ENCODE results near the gene DCBLD1. TPM values are rescaled to one million over a fixed set of nuclear protein-coding genes. Genes with fewer than 3 reads are reported as not detected.
"Not testable (repeated sequence)": the region's sequence is repeated elsewhere in the genome, so short reads cannot be mapped to it uniquely, and the experiment has no call there.

Gene DCBLD1
- polyA plus RNA-seq, 2 donors: 3.8 TPM

- Histone ChIP-seq H3K4me1 (ENCODE audit: control insufficient read depth in 2 of 2, insufficient read depth in 2 of 2, low read length in 1 of 2) (no peaks in the 10 kb centered on the region), H3K27ac (ENCODE audit: low read depth in 2 of 2, low read length in 1 of 2) (no peak overlapping the region)
- WGBS, 2 donors: 89 to 91% methylated on average over 1 of the region's 1 CpG
These were observed 32.2 kb downstream of the DCBLD1 start for GRCh38 chr6:117514655-117515054.

GRCh38 chr6:117515326-117515725 is 32.9 kb downstream of the DCBLD1 start:
- Histone ChIP-seq H3K4me3 (ENCODE audit: low read depth in 1 of 2, low read length in 2 of 2) (no peak overlapping the region), H3K27ac (ENCODE audit: low read depth in 2 of 2, low read length in 1 of 2) (no peak overlapping the region), H3K4me1 (ENCODE audit: control insufficient read depth in 2 of 2, insufficient read depth in 2 of 2, low read length in 1 of 2) (no peaks in the 10 kb centered on the region), H3K9me3 (ENCODE audit: control insufficient read depth in 2 of 2, insufficient read depth in 1 of 2, low read depth in 1 of 2, low read length in 1 of 2) (no peaks in the 10 kb centered on the region), H3K27me3 (ENCODE audit: control insufficient read depth in 1 of 2, insufficient read depth in 2 of 2, low read length in 2 of 2) (no peaks in the 10 kb centered on the region), H3K36me3 (ENCODE audit: control insufficient read depth in 2 of 2, insufficient read depth in 2 of 2, low read length in 1 of 2) (no peaks in the 10 kb centered on the region)

More at GRCh38 chr6:117514655-117515054, 32.2 kb downstream of the DCBLD1 start:
- Histone ChIP-seq H3K9me3 (ENCODE audit: control insufficient read depth in 2 of 2, insufficient read depth in 1 of 2, low read depth in 1 of 2, low read length in 1 of 2) (no peaks in the 10 kb centered on the region), H3K36me3 (ENCODE audit: control insufficient read depth in 2 of 2, insufficient read depth in 2 of 2, low read length in 1 of 2) (no peaks in the 10 kb centered on the region), H3K27me3 (ENCODE audit: control insufficient read depth in 1 of 2, insufficient read depth in 2 of 2, low read length in 2 of 2) (no peaks in the 10 kb centered on the region), H3K4me3 (ENCODE audit: low read depth in 1 of 2, low read length in 2 of 2) (no peak overlapping the region)

- H3K36me3 ChIP-seq (ENCODE audit: control insufficient read depth in 2 of 2, insufficient read depth in 2 of 2, low read length in 1 of 2); H3K27ac ChIP-seq (ENCODE audit: low read depth in 2 of 2, low read length in 1 of 2); H3K4me3 ChIP-seq (ENCODE audit: low read depth in 1 of 2, low read length in 2 of 2); H3K9me3 ChIP-seq (ENCODE audit: control insufficient read depth in 2 of 2, insufficient read depth in 1 of 2, low read depth in 1 of 2, low read length in 1 of 2); H3K4me1 ChIP-seq (ENCODE audit: control insufficient read depth in 2 of 2, insufficient read depth in 2 of 2, low read length in 1 of 2); H3K27me3 ChIP-seq (ENCODE audit: control insufficient read depth in 1 of 2, insufficient read depth in 2 of 2, low read length in 2 of 2): not testable (repeated sequence)
- 93 to 96% methylated on average over 5 of the region's 5 CpGs for WGBS, 2 donors
These were observed 35.5 kb downstream of the DCBLD1 start for GRCh38 chr6:117517995-117518394.

DNA sequence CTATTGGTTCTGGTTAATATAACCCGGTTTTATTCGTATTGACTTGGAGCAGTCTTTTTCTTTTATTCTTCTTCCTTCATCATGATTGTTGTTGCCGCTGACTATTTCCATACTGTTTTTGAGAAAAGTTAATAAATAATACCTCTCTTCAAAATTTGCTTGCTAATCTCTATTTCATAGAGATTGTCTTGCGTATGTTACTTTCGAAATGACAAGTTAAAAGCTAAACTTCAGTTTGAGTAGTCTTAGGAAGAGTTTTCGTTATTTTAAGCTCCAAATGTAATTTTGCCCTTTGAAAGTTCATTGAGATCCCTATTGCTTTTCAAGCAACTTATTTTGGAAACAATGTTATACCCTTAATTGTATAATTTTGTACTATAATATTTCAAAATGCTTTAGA is 36.4 kb downstream of the DCBLD1 start:
- Histone ChIP-seq H3K27me3 (ENCODE audit: control insufficient read depth in 1 of 2, insufficient read depth in 2 of 2, low read length in 2 of 2) (no peaks in the 10 kb centered on the region), H3K36me3 (ENCODE audit: control insufficient read depth in 2 of 2, insufficient read depth in 2 of 2, low read length in 1 of 2) (no peaks in the 10 kb centered on the region), H3K4me3 (ENCODE audit: low read depth in 1 of 2, low read length in 2 of 2) (no peak overlapping the region), H3K9me3 (ENCODE audit: control insufficient read depth in 2 of 2, insufficient read depth in 1 of 2, low read depth in 1 of 2, low read length in 1 of 2) (no peaks in the 10 kb centered on the region), H3K27ac (ENCODE audit: low read depth in 2 of 2, low read length in 1 of 2) (no peak overlapping the region), H3K4me1 (ENCODE audit: control insufficient read depth in 2 of 2, insufficient read depth in 2 of 2, low read length in 1 of 2) (no peaks in the 10 kb centered on the region)
- 95 to 96% methylated on average over 6 of the region's 6 CpGs for WGBS, 2 donors

- Histone ChIP-seq H3K36me3 (ENCODE audit: control insufficient read depth in 2 of 2, insufficient read depth in 2 of 2, low read length in 1 of 2) (no peaks in the 10 kb centered on the region), H3K4me3 (ENCODE audit: low read depth in 1 of 2, low read length in 2 of 2) (no peak overlapping the region), H3K4me1 (ENCODE audit: control insufficient read depth in 2 of 2, insufficient read depth in 2 of 2, low read length in 1 of 2) (no peaks in the 10 kb centered on the region), H3K27me3 (ENCODE audit: control insufficient read depth in 1 of 2, insufficient read depth in 2 of 2, low read length in 2 of 2) (no peaks in the 10 kb centered on the region), H3K27ac (ENCODE audit: low read depth in 2 of 2, low read length in 1 of 2) (no peak overlapping the region), H3K9me3 (ENCODE audit: control insufficient read depth in 2 of 2, insufficient read depth in 1 of 2, low read depth in 1 of 2, low read length in 1 of 2) (no peaks in the 10 kb centered on the region)
- 87 to 88% methylated on average over 4 of the region's 4 CpGs for WGBS, 2 donors
These were observed 38.3 kb downstream of the DCBLD1 start for GRCh38 chr6:117520603-117521395.

GRCh38 chr6:117521791-117522502 is 39.5 kb downstream of the DCBLD1 start:
- H3K27ac ChIP-seq (ENCODE audit: low read depth in 2 of 2, low read length in 1 of 2): no peak overlapping the region
- 91 to 95% methylated on average over 5 of the region's 5 CpGs for WGBS, 2 donors
- no peaks in the 10 kb centered on the region for H3K9me3 ChIP-seq (ENCODE audit: control insufficient read depth in 2 of 2, insufficient read depth in 1 of 2, low read depth in 1 of 2, low read length in 1 of 2)
- H3K36me3 ChIP-seq (ENCODE audit: control insufficient read depth in 2 of 2, insufficient read depth in 2 of 2, low read length in 1 of 2): no peaks in the 10 kb centered on the region
- H3K27me3 ChIP-seq (ENCODE audit: control insufficient read depth in 1 of 2, insufficient read depth in 2 of 2, low read length in 2 of 2): no peaks in the 10 kb centered on the region
- H3K4me1 ChIP-seq (ENCODE audit: control insufficient read depth in 2 of 2, insufficient read depth in 2 of 2, low read length in 1 of 2): no peaks in the 10 kb centered on the region
- no peak overlapping the region for H3K4me3 ChIP-seq (ENCODE audit: low read depth in 1 of 2, low read length in 2 of 2)

DNA sequence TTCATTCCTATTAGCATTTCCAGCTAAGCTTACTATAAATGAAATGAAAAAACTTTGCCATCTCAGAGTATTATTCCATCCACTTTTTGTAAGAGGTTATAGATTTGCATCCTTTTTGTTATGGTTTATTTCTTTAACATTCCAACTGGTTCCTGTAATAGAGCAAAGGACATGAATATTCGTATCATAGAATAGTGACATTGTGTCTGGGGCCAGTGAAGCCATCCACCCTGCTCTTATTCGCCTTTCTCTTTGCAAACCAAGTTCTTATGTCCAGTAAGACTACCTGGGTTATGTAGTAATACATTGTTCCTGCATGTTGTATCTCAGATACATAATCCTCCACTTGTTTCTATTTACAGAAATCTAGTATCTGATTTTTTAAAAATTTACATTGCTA is 43.1 kb downstream of the DCBLD1 start:
- WGBS, 2 donors: 93 to 95% methylated on average over 2 of the region's 2 CpGs
- Histone ChIP-seq H3K4me1 (ENCODE audit: control insufficient read depth in 2 of 2, insufficient read depth in 2 of 2, low read length in 1 of 2) (no peaks in the 10 kb centered on the region), H3K4me3 (ENCODE audit: low read depth in 1 of 2, low read length in 2 of 2) (no peak overlapping the region), H3K36me3 (ENCODE audit: control insufficient read depth in 2 of 2, insufficient read depth in 2 of 2, low read length in 1 of 2) (no peaks in the 10 kb centered on the region), H3K27me3 (ENCODE audit: control insufficient read depth in 1 of 2, insufficient read depth in 2 of 2, low read length in 2 of 2) (no peaks in the 10 kb centered on the region), H3K9me3 (ENCODE audit: control insufficient read depth in 2 of 2, insufficient read depth in 1 of 2, low read depth in 1 of 2, low read length in 1 of 2) (no peaks in the 10 kb centered on the region), H3K27ac (ENCODE audit: low read depth in 2 of 2, low read length in 1 of 2) (no peak overlapping the region)

DNA sequence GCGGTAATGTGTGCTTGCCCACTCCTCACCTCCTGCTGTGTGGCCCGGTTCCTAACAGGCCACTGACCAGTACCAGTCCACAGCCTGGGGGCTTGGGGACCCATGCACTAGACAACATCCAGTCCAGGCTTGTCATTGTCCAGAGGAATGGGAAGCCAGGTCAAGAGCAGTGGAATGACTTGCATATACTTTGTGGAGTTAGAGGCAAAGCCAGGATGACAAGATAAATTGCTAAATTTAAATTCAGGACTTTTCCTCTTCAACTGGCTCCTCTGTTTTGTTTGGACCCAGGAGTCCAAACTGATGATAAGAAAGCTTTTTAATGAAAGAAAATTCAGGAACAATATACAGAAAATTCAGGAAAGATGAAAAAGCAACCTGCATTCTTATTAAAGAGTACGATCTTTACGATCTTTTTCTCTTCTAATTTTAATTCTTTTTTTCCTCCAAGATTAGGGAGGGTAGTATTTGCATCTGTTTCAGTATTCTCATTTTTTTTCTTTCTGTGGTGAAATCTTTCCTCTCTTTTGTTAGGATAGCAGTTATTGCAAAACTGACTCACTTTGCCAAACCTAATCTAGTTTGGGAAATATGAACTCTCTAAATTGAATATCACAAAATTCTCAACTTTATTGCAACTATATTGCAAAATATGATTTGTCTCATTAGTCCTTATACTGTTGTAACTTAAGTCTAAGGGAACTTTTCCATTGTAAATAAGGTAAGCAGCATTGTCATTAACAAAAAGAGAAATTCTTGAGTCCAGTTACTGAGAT is 48.2 kb downstream of the DCBLD1 start:
- Histone ChIP-seq H3K27ac (ENCODE audit: low read depth in 2 of 2, low read length in 1 of 2) (no peak overlapping the region), H3K9me3 (ENCODE audit: control insufficient read depth in 2 of 2, insufficient read depth in 1 of 2, low read depth in 1 of 2, low read length in 1 of 2) (no peaks in the 10 kb centered on the region), H3K36me3 (ENCODE audit: control insufficient read depth in 2 of 2, insufficient read depth in 2 of 2, low read length in 1 of 2) (no peaks in the 10 kb centered on the region), H3K4me3 (ENCODE audit: low read depth in 1 of 2, low read length in 2 of 2) (no peak overlapping the region), H3K4me1 (ENCODE audit: control insufficient read depth in 2 of 2, insufficient read depth in 2 of 2, low read length in 1 of 2) (no peaks in the 10 kb centered on the region), H3K27me3 (ENCODE audit: control insufficient read depth in 1 of 2, insufficient read depth in 2 of 2, low read length in 2 of 2) (no peaks in the 10 kb centered on the region)
- WGBS, 2 donors: 94% methylated on average over 4 of the region's 4 CpGs

GRCh38 chr6:117531346-117531745 is 48.9 kb downstream of the DCBLD1 start:
- Histone ChIP-seq H3K9me3 (ENCODE audit: control insufficient read depth in 2 of 2, insufficient read depth in 1 of 2, low read depth in 1 of 2, low read length in 1 of 2) (no peaks in the 10 kb centered on the region), H3K4me3 (ENCODE audit: low read depth in 1 of 2, low read length in 2 of 2) (no peak overlapping the region), H3K27ac (ENCODE audit: low read depth in 2 of 2, low read length in 1 of 2) (no peak overlapping the region), H3K36me3 (ENCODE audit: control insufficient read depth in 2 of 2, insufficient read depth in 2 of 2, low read length in 1 of 2) (no peaks in the 10 kb centered on the region), H3K4me1 (ENCODE audit: control insufficient read depth in 2 of 2, insufficient read depth in 2 of 2, low read length in 1 of 2) (no peaks in the 10 kb centered on the region), H3K27me3 (ENCODE audit: control insufficient read depth in 1 of 2, insufficient read depth in 2 of 2, low read length in 2 of 2) (no peaks in the 10 kb centered on the region)
- WGBS, 2 donors: 79 to 82% methylated on average over 6 of the region's 6 CpGs

Data from esophagus (tissue), 2 donors.